OCI-LY3 (cell line): ENCODE results near the gene RMP24.
A peak's percentile ranks its signal among the peaks of the same experiment; 100 is the strongest.

Experiments
- H2AFZ ChIP-seq: fragments of 200-600, 300-600 bp; shearing (Covaris generic); 2 replicates; pipeline ENCODE4 v1.6.0; 2014; ENCODE audit warnings: antibody characterized with exemption, low read depth, low read length
- H3K27ac ChIP-seq: fragments of 200-600, 300-600 bp; sonication (generic); 2 replicates; pipeline ENCODE4 v1.5.1; 2014; ENCODE audit warnings: mild to moderate bottlenecking, low read length, moderate library complexity, mixed read lengths
- H3K27me3 ChIP-seq: fragments of 200-600, 300-600 bp; sonication (generic); 2 replicates; pipeline ENCODE4 v1.6.1; 2014; ENCODE audit warnings: low read depth, low read length, mixed read lengths
- H3K36me3 ChIP-seq: fragments of 200-600, 300-600 bp; sonication (generic); replicated peaks from 2 replicates; pipeline ENCODE3; 2014; ENCODE audit warnings: low read depth, low read length, mixed read lengths
- H3K4me1 ChIP-seq: fragments of 300-600, 200-600 bp; sonication (generic); 2 replicates; pipeline ENCODE4 v1.6.1; 2014; ENCODE audit warnings: low read length, mixed read lengths
- H3K4me2 ChIP-seq: fragments of 200-600, 300-600 bp; sonication (generic); 2 replicates; pipeline ENCODE4 v1.6.1; 2014; ENCODE audit warnings: low read length, mixed read lengths
- H3K4me3 ChIP-seq: fragments of 300-600, 200-600 bp; sonication (generic); 2 replicates; pipeline ENCODE4 v1.5.1; 2014; ENCODE audit warnings: antibody characterized with exemption, mild to moderate bottlenecking, low read length, moderate library complexity
- H3K79me2 ChIP-seq: fragments of 300-600, 200-600 bp; shearing (Covaris generic); 2 replicates; pipeline ENCODE4 v1.6.1; 2014; ENCODE audit warnings: mild to moderate bottlenecking, low read length, mixed read lengths
- H3K9ac ChIP-seq: fragments of 300-600, 200-600 bp; shearing (Covaris generic); 2 replicates; pipeline ENCODE4 v1.6.0; 2014; ENCODE audit warnings: mild to moderate bottlenecking, low read length, moderate library complexity
- H3K9me3 ChIP-seq: fragments of 200-600, 300-600 bp; shearing (Covaris generic); 2 replicates; pipeline ENCODE4 v1.6.1; 2014; ENCODE audit warnings: low read length, mixed read lengths; ENCODE audit not compliant: insufficient read depth
- H4K20me1 ChIP-seq: fragments of 200-600, 300-600 bp; sonication (generic); 2 replicates; pipeline ENCODE4 v1.6.1; 2016; ENCODE audit warnings: low read length, mixed read lengths; ENCODE audit not compliant: insufficient read depth
- CTCF ChIP-seq: fragments of 200-600, 300-600 bp; sonication (generic); IDR thresholded peaks from 2 replicates; pipeline ENCODE4 v1.5.1; 2014; ENCODE audit warnings: antibody characterized with exemption, low read length, low read depth
- EZH2phosphoT487 ChIP-seq: fragments of 200-600 bp; shearing (Covaris generic); IDR thresholded peaks from 2 replicates; pipeline ENCODE4 v1.6.1; 2018; ENCODE audit warnings: antibody characterized with exemption, mixed run types, low read depth

RMP24 gene

GRCh38 chr18:36009214-36009613 lies 36.7 kb downstream of the RMP24 start:
- Histone ChIP-seq H3K27me3 (no peaks in the 10 kb centered on the region), H3K9ac (no peak overlapping the region), H3K27ac (no peak overlapping the region), H3K4me3 (no peak overlapping the region), H3K79me2 (no peaks in the 10 kb centered on the region), H3K4me2 (no peak overlapping the region), H3K4me1 (no peaks in the 10 kb centered on the region), H3K9me3 (no peaks in the 10 kb centered on the region), H4K20me1 (no peaks in the 10 kb centered on the region), H2AFZ (no peak overlapping the region), H3K36me3 (no peaks in the 10 kb centered on the region)
- TF ChIP-seq EZH2phosphoT487 (no peak), CTCF (no peak)

GRCh38 chr18:36012891-36013290 lies 40.4 kb downstream of the RMP24 start:
- no peak overlapping the region for H3K4me3 ChIP-seq
- H3K4me1 ChIP-seq = peaks cover 25% of the 10 kb centered on the region
- H3K9me3 ChIP-seq = no peaks in the 10 kb centered on the region
- H3K4me2 ChIP-seq = no peak overlapping the region
- peaks cover 11% of the 10 kb centered on the region for H4K20me1 ChIP-seq
- no peaks in the 10 kb centered on the region for H3K27me3 ChIP-seq
- H3K27ac ChIP-seq = no peak overlapping the region
- H3K79me2 ChIP-seq = no peaks in the 10 kb centered on the region
- TF ChIP-seq CTCF (no peak), EZH2phosphoT487 (no peak)
- no peak overlapping the region for H3K9ac ChIP-seq
- no peaks in the 10 kb centered on the region for H3K36me3 ChIP-seq
- no peak overlapping the region for H2AFZ ChIP-seq

- Histone ChIP-seq H3K27me3 (no peaks in the 10 kb centered on the region), H3K4me1 (peaks cover 32% of the 10 kb centered on the region), H3K4me2 (peak overlapping the region; percentile 75), H3K36me3 (no peaks in the 10 kb centered on the region), H3K79me2 (no peaks in the 10 kb centered on the region), H2AFZ (no peak overlapping the region), H3K9ac (no peak overlapping the region), H4K20me1 (peaks cover 11% of the 10 kb centered on the region), H3K4me3 (peak overlapping the region; percentile 43), H3K27ac (peak overlapping the region; percentile 39; the same call in 1 of the 2 replicates), H3K9me3 (no peaks in the 10 kb centered on the region)
- no peak for TF ChIP-seq EZH2phosphoT487
- TF ChIP-seq CTCF = no peak
Measured at GRCh38 chr18:36015629-36016028, 43.1 kb downstream of the RMP24 start.

GRCh38 chr18:36017232-36017631 lies 44.8 kb downstream of the RMP24 start:
- no peak for TF ChIP-seq EZH2phosphoT487
- H3K27ac ChIP-seq = no peak overlapping the region

GRCh38 chr18:36020174-36020711 lies 47.8 kb downstream of the RMP24 start:
- Histone ChIP-seq H3K9me3 (no peaks in the 10 kb centered on the region), H3K27me3 (no peaks in the 10 kb centered on the region), H3K36me3 (peaks cover 6% of the 10 kb centered on the region), H3K27ac (no peak overlapping the region), H3K4me3 (no peak overlapping the region), H2AFZ (no peak overlapping the region), H3K4me2 (no peak overlapping the region), H3K4me1 (peaks cover 27% of the 10 kb centered on the region), H3K9ac (no peak overlapping the region), H4K20me1 (peaks cover 10% of the 10 kb centered on the region), H3K79me2 (no peaks in the 10 kb centered on the region)
- TF ChIP-seq CTCF (no peak), EZH2phosphoT487 (no peak)

More at GRCh38 chr18:36017232-36017631, 44.8 kb downstream of the RMP24 start:
- Histone ChIP-seq H2AFZ (no peak overlapping the region), H3K9me3 (no peaks in the 10 kb centered on the region), H3K36me3 (no peaks in the 10 kb centered on the region), H3K4me3 (no peak overlapping the region), H3K27me3 (no peaks in the 10 kb centered on the region), H3K4me2 (no peak overlapping the region), H3K79me2 (no peaks in the 10 kb centered on the region), H3K9ac (no peak overlapping the region), H3K4me1 (peaks cover 32% of the 10 kb centered on the region), H4K20me1 (peaks cover 11% of the 10 kb centered on the region)
